Mucosa of descending colon (tissue), 3 donors: ENCODE measurements around the gene VPS26C. TPM values are rescaled to one million over a fixed set of nuclear protein-coding genes. Genes with fewer than 3 reads are reported as not detected.

Experiments
- ATAC-seq: fragments of 200-7000 bp; cut with Tn5 transposase; one replicate; pipeline ENCODE4 v1.9.1; 2020; ENCODE audit warnings: mild to moderate bottlenecking, moderate library complexity
- DNase-seq, 3 donors: peaks; one replicate each; pipeline ENCODE4 v3.0.0-alpha.2; 2020
- H3K36me3 ChIP-seq: fragments of 200-600 bp; one replicate; pipeline ENCODE4 v1.8.0; 2021; ENCODE audit warnings: low read depth, mild to moderate bottlenecking
- H3K4me1 ChIP-seq: fragments of 200-600 bp; one replicate; pipeline ENCODE4 v1.8.0; 2021; ENCODE audit warnings: low read depth, mild to moderate bottlenecking
- H3K4me3 ChIP-seq: fragments of 200-600 bp; one replicate; pipeline ENCODE4 v1.8.0; 2021; ENCODE audit warnings: mild to moderate bottlenecking
- H3K9me3 ChIP-seq: fragments of 200-600 bp; one replicate; pipeline ENCODE4 v1.8.0; 2021; ENCODE audit warnings: mild to moderate bottlenecking
- intact Hi-C, 2 donors: fragments of 100-400 bp; cut with DNase I in 1 of 2; cut with micrococcal nuclease in 1 of 2; formaldehyde crosslinking; loops; one replicate each; pipeline versions ENCODE4 v1.11.0 to v1.11.1; 2022; cut with DNase I, micrococcal nuclease
- total RNA-seq, 3 donors: library from RNA; stranded (reverse); fragmentation: NEBNext Ultra II Directional in 2 of 3; extraction: Animal tissue kit (Norgen Biotek cat#: 25700) in 2 of 3; gene quantifications; one replicate each; pipeline versions ENCODE4 v1.2.1 to v1.2.4, GENCODE V29; 2021 to 2023
- TF ChIP-seq, protein P1 (sequence below): fragments of 200-600 bp; IDR thresholded peaks from one replicate; pipeline ENCODE4 v1.8.0; 2022; ENCODE audit warnings: antibody characterized with exemption, mild to moderate bottlenecking
- donor health status: DM: no; HTN: no; CAD: no; lungs with moderate emphysema.
- donor health status: DM: no; HTN: no; CAD: no.
- donor health status: DM: no; HTN: yes; CAD: no.

VPS26C gene
- total RNA-seq, 3 donors from 2014 or later = 62.7 to 72.4 (median 71.8) TPM

DNA sequence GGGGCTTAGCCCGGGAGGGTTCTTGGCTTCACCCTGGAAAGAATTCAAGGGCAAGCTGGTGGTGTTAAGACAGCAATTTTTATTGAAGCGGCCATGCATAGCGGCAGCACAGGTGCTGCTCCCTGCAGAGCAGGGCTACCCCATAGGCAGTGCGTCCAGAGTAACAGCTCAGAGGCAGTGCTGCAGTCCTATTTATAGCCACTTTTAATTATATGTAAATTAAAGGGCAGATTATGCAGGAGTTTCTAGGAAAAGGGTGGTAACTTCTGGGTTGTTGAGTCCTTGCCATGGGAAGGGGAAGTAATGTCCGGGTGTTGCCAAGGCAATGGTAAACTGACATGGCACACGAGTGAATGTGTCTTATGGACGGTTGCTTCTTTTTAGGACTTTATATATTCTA, 57.0 kb downstream of the VPS26C start:
- Histone ChIP-seq H3K4me1 (no peaks in the 10 kb centered on the region), H3K36me3 (no peaks in the 10 kb centered on the region), H3K9me3 (no peaks in the 10 kb centered on the region), H3K4me3 (no peak overlapping the region)
- intact Hi-C loops = no loop called here
- TF ChIP-seq, protein P1, sequence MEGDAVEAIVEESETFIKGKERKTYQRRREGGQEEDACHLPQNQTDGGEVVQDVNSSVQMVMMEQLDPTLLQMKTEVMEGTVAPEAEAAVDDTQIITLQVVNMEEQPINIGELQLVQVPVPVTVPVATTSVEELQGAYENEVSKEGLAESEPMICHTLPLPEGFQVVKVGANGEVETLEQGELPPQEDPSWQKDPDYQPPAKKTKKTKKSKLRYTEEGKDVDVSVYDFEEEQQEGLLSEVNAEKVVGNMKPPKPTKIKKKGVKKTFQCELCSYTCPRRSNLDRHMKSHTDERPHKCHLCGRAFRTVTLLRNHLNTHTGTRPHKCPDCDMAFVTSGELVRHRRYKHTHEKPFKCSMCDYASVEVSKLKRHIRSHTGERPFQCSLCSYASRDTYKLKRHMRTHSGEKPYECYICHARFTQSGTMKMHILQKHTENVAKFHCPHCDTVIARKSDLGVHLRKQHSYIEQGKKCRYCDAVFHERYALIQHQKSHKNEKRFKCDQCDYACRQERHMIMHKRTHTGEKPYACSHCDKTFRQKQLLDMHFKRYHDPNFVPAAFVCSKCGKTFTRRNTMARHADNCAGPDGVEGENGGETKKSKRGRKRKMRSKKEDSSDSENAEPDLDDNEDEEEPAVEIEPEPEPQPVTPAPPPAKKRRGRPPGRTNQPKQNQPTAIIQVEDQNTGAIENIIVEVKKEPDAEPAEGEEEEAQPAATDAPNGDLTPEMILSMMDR = no peak
- DNase-seq = no peak
- no peak for ATAC-seq

GRCh38 chr21:37208741-37209225, 58.4 kb downstream of the VPS26C start:
- intact Hi-C loops = no loop called here
- TF ChIP-seq, protein P1 = no peak
- no peaks in the 10 kb centered on the region for H3K4me1 ChIP-seq
- H3K9me3 ChIP-seq = no peaks in the 10 kb centered on the region
- DNase-seq (no peak), ATAC-seq (peak; percentile 8)
- no peaks in the 10 kb centered on the region for H3K36me3 ChIP-seq
- no peak overlapping the region for H3K4me3 ChIP-seq

GRCh38 chr21:37208056-37208721, 58.9 kb downstream of the VPS26C start:
- DNase-seq (peak; percentile 27 to 73 (median 54)), ATAC-seq (peak; percentile 77)
- no peaks in the 10 kb centered on the region for H3K36me3 ChIP-seq
- intact Hi-C loops = no loop called here
- H3K9me3 ChIP-seq = no peaks in the 10 kb centered on the region
- H3K4me3 ChIP-seq = no peak overlapping the region
- H3K4me1 ChIP-seq = no peaks in the 10 kb centered on the region
- TF ChIP-seq, protein P1 = no peak

GRCh38 chr21:37207441-37208009, 59.6 kb downstream of the VPS26C start:
- DNase-seq = no peak
- H3K36me3 ChIP-seq = no peaks in the 10 kb centered on the region
- intact Hi-C loops = no loop called here
- no peak overlapping the region for H3K4me3 ChIP-seq
- no peaks in the 10 kb centered on the region for H3K4me1 ChIP-seq
- no peaks in the 10 kb centered on the region for H3K9me3 ChIP-seq
- ATAC-seq = peak; percentile 73
- TF ChIP-seq, protein P1 = no peak

DNA sequence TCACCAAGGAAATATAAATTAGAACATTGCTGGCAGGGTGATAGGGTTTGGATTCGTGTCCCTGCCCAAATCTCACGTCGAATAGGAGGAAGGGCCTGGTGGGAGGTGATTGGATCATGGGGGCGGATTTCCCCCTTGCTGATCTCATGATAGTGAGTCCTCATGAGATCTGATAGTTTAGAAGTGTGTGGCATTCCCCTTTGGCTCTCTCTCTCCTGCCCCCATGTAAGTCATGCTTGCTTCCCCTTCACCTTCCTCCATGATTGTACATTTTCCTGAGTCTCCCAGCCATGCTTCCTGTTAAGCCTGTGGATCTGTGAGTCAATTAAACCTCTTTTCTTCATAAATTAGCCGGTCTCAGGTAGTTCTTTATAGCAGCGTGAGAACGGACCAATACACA, 60.6 kb downstream of the VPS26C start:
- DNase-seq (no peak), ATAC-seq (no peak)
- H3K9me3 ChIP-seq = no peaks in the 10 kb centered on the region
- H3K36me3 ChIP-seq = no peaks in the 10 kb centered on the region
- H3K4me3 ChIP-seq = no peak overlapping the region
- TF ChIP-seq, protein P1 = no peak
- no peaks in the 10 kb centered on the region for H3K4me1 ChIP-seq
- intact Hi-C loops = no loop called here
